HEK293 (cell line): ENCODE measurements around the gene SLC16A10.

Experiments used
- CTCF ChIA-PET: fragments of 350-600 bp; formaldehyde crosslinking; extraction: SDS; loops from one replicate; lab custom pipeline; 2021; ENCODE audit warnings: antibody characterized with exemption; lab: Yijun Ruan, JAX
- POLR2A ChIA-PET: fragments of 300-600 bp; formaldehyde crosslinking; extraction: SDS; loops from one replicate; lab custom pipeline; 2020; ENCODE audit warnings: antibody characterized with exemption, inconsistent platforms; lab: Yijun Ruan, JAX
- H3K27ac ChIP-seq: fragments of 200-500 bp; sonication (Bioruptor generic); 2 replicates; pipeline ENCODE4 v1.5.1; 2014; ENCODE audit warnings: low read depth, low read length, control low read depth, inconsistent platforms; ENCODE audit errors: extremely low read depth
- H3K36me3 ChIP-seq, 2 experiments: fragments of 200-500 bp in 1 of 2; sonication (Bioruptor generic) in 1 of 2; 1 replicate in 1 of 2; 2 replicates in 1 of 2; pipeline ENCODE4 v1.5.1; 2014 to 2017; ENCODE audit warnings: inconsistent platforms in 2 of 2, low read length in 2 of 2; ENCODE audit not compliant: control insufficient read depth in 2 of 2, insufficient read depth in 1 of 2
- H3K4me1 ChIP-seq: fragments of 200-500 bp; sonication (Bioruptor generic); 2 replicates; pipeline ENCODE4 v1.5.1; 2014; ENCODE audit warnings: mild to moderate bottlenecking, low read length, inconsistent platforms; ENCODE audit not compliant: control insufficient read depth, insufficient read depth
- H3K4me3 ChIP-seq: 2 replicates; pipeline ENCODE4 v1.5.1; 2011; ENCODE audit warnings: low read depth, mild to moderate bottlenecking, control low read depth, low read length, moderate library complexity
- H3K9me3 ChIP-seq: fragments of 200-500 bp; sonication (Bioruptor generic); 2 replicates; pipeline ENCODE4 v1.5.1; 2014; ENCODE audit warnings: low read depth, low read length, inconsistent platforms; ENCODE audit not compliant: control insufficient read depth, insufficient read depth
- KLF9 ChIP-seq: fragments of 450-650 bp; formaldehyde crosslinking; IDR thresholded peaks from 2 replicates; pipeline ENCODE4 v1.5.1; 2016; ENCODE audit warnings: missing biosample characterization, missing genetic modification characterization, low read depth
- ZBTB17 ChIP-seq: fragments of 450-650 bp; formaldehyde crosslinking; IDR thresholded peaks from 2 replicates; pipeline ENCODE4 v1.5.1; 2016; ENCODE audit warnings: missing biosample characterization, missing genetic modification characterization
- ZNF114 ChIP-seq: fragments of 450-650 bp; formaldehyde crosslinking; IDR thresholded peaks from 2 replicates; pipeline ENCODE4 v1.5.0; 2017; ENCODE audit warnings: missing biosample characterization, missing genetic modification characterization
- ZNF146 ChIP-seq: fragments of 450-650 bp; formaldehyde crosslinking; IDR thresholded peaks from 2 replicates; pipeline ENCODE4 v1.5.1; 2016; ENCODE audit warnings: missing biosample characterization, missing genetic modification characterization
- ZNF175 ChIP-seq: fragments of 450-650 bp; formaldehyde crosslinking; IDR thresholded peaks from 2 replicates; pipeline ENCODE4 v1.5.1; 2016; ENCODE audit warnings: missing biosample characterization, missing genetic modification characterization
- ZNF350 ChIP-seq: fragments of 450-650 bp; formaldehyde crosslinking; IDR thresholded peaks from 2 replicates; pipeline ENCODE4 v1.5.0; 2017; ENCODE audit warnings: missing biosample characterization, mild to moderate bottlenecking, missing genetic modification characterization
- ZNF366 ChIP-seq: fragments of 450-650 bp; formaldehyde crosslinking; conservative IDR thresholded peaks from 2 replicates; pipeline ENCODE4 v1.5.1; 2016; ENCODE audit warnings: missing biosample characterization, missing genetic modification characterization
- ZNF37A ChIP-seq: fragments of 450-650 bp; IDR thresholded peaks from 2 replicates; pipeline ENCODE4 v1.5.1; 2018; ENCODE audit warnings: missing biosample characterization, missing genetic modification characterization
- ZNF394 ChIP-seq: fragments of 450-650 bp; formaldehyde crosslinking; IDR thresholded peaks from 2 replicates; pipeline ENCODE4 v1.5.1; 2016; ENCODE audit warnings: missing biosample characterization, missing genetic modification characterization, mild to moderate bottlenecking, moderate library complexity, borderline replicate concordance
- ZNF501 ChIP-seq: fragments of 450-650 bp; formaldehyde crosslinking; IDR thresholded peaks from 2 replicates; pipeline ENCODE4 v1.5.1; 2016; ENCODE audit warnings: missing biosample characterization, missing genetic modification characterization
- ZNF544 ChIP-seq: fragments of 450-650 bp; formaldehyde crosslinking; IDR thresholded peaks from 2 replicates; pipeline ENCODE4 v1.5.0; 2017; ENCODE audit warnings: missing biosample characterization, missing genetic modification characterization
- ZNF548 ChIP-seq: fragments of 450-650 bp; formaldehyde crosslinking; IDR thresholded peaks from 2 replicates; pipeline ENCODE4 v1.5.1; 2016; ENCODE audit warnings: missing biosample characterization, missing genetic modification characterization
- ZNF777 ChIP-seq: fragments of 450-650 bp; formaldehyde crosslinking; IDR thresholded peaks from 2 replicates; pipeline ENCODE4 v1.5.1; 2017; ENCODE audit warnings: missing biosample characterization, missing genetic modification characterization, borderline replicate concordance
- ZNF785 ChIP-seq: fragments of 450-650 bp; formaldehyde crosslinking; IDR thresholded peaks from 2 replicates; pipeline ENCODE4 v1.5.1; 2016; ENCODE audit warnings: missing biosample characterization, missing genetic modification characterization
- ZNF843 ChIP-seq: fragments of 450-650 bp; formaldehyde crosslinking; IDR thresholded peaks from 2 replicates; pipeline ENCODE4 v1.5.1; 2016; ENCODE audit warnings: missing biosample characterization, missing genetic modification characterization
- TF ChIP-seq, protein P1 (sequence below): fragments of 450-650 bp; formaldehyde crosslinking; IDR thresholded peaks from 2 replicates; pipeline ENCODE4 v1.5.1; 2016; ENCODE audit warnings: missing biosample characterization, missing genetic modification characterization
- TF ChIP-seq, protein P2 (sequence below): fragments of 450-650 bp; IDR thresholded peaks from 2 replicates; pipeline ENCODE4 v1.5.1; 2018; ENCODE audit warnings: missing biosample characterization, mild to moderate bottlenecking, missing genetic modification characterization
- TF ChIP-seq, protein P3 (sequence below): fragments of 450-650 bp; formaldehyde crosslinking; IDR thresholded peaks from 2 replicates; pipeline ENCODE4 v1.5.1; 2016; ENCODE audit warnings: missing biosample characterization, missing genetic modification characterization
- TF ChIP-seq, protein P4 (sequence below): fragments of 450-650 bp; formaldehyde crosslinking; IDR thresholded peaks from 2 replicates; pipeline ENCODE4 v1.5.1; 2016; ENCODE audit warnings: missing biosample characterization, missing genetic modification characterization
- TF ChIP-seq, protein P5 (sequence below): fragments of 450-650 bp; formaldehyde crosslinking; IDR thresholded peaks from 2 replicates; pipeline ENCODE4 v1.5.1; 2016; ENCODE audit warnings: missing biosample characterization, missing genetic modification characterization, borderline replicate concordance
- TF ChIP-seq, protein P6 (sequence below): fragments of 450-650 bp; formaldehyde crosslinking; IDR thresholded peaks from 2 replicates; pipeline ENCODE4 v1.5.1; 2017; ENCODE audit warnings: missing biosample characterization, missing genetic modification characterization

Gene SLC16A10

DNA sequence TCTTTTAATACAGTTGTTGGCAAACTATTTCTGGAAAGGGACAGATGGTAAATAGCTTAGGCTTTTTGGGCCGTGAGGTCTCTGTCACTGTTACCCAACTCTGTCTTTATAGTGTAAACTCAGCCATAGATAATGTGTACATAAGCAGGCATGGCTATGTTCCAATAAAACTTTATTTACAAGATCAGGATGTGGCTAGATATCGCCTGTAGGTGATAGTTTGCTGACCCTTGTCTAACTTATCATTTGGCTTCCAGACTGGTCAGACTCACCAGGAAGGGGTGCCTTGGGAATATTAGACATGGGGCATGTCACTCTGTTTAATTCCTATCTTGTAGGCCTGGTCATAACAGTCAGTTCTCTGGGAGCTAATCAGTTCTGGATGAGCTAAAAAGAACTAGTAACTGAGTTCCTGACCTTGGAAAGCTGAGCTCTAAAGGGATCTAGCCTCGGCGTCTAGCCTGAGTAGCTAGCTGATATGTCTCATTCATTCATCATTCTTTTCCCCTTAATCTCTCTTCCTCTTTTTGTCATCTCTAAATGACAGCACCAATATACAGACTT lies 163.6 kb downstream of the SLC16A10 start:
- CTCF ChIA-PET: interaction anchor here (0.6 to 1.9 kb wide), 6 partner anchors 8 to 792 kb away, joined by 3 to 11 read pairs (median 6); a partner anchor contains a TSS
- H3K36me3 ChIP-seq: no peaks in the 10 kb centered on the region
- TF ChIP-seq ZNF501 (tag by site-specific recombination): no peak
- TF ChIP-seq, protein P1, sequence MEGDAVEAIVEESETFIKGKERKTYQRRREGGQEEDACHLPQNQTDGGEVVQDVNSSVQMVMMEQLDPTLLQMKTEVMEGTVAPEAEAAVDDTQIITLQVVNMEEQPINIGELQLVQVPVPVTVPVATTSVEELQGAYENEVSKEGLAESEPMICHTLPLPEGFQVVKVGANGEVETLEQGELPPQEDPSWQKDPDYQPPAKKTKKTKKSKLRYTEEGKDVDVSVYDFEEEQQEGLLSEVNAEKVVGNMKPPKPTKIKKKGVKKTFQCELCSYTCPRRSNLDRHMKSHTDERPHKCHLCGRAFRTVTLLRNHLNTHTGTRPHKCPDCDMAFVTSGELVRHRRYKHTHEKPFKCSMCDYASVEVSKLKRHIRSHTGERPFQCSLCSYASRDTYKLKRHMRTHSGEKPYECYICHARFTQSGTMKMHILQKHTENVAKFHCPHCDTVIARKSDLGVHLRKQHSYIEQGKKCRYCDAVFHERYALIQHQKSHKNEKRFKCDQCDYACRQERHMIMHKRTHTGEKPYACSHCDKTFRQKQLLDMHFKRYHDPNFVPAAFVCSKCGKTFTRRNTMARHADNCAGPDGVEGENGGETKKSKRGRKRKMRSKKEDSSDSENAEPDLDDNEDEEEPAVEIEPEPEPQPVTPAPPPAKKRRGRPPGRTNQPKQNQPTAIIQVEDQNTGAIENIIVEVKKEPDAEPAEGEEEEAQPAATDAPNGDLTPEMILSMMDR: no peak
- no peak for TF ChIP-seq ZNF548 (tag by site-specific recombination)
- TF ChIP-seq, protein P2, sequence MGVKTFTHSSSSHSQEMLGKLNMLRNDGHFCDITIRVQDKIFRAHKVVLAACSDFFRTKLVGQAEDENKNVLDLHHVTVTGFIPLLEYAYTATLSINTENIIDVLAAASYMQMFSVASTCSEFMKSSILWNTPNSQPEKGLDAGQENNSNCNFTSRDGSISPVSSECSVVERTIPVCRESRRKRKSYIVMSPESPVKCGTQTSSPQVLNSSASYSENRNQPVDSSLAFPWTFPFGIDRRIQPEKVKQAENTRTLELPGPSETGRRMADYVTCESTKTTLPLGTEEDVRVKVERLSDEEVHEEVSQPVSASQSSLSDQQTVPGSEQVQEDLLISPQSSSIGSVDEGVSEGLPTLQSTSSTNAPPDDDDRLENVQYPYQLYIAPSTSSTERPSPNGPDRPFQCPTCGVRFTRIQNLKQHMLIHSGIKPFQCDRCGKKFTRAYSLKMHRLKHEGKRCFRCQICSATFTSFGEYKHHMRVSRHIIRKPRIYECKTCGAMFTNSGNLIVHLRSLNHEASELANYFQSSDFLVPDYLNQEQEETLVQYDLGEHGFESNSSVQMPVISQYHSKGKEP: no peak
- TF ChIP-seq ZNF350 (tag by site-specific recombination): no peak
- TF ChIP-seq ZNF394: no peak
- TF ChIP-seq ZNF146 (tag by site-specific recombination): no peak
- no peak for TF ChIP-seq ZNF777 (tag by site-specific recombination)
- no peak for TF ChIP-seq ZNF544
- TF ChIP-seq, all 188 proteins: peak for 0
- Histone ChIP-seq H3K4me1 (no peaks in the 10 kb centered on the region), H3K9me3 (no peaks in the 10 kb centered on the region), H3K27ac (no peak overlapping the region), H3K4me3 (no peak overlapping the region)
- POLR2A ChIA-PET: interaction anchor here (0.6 kb wide), 2 partner anchors 8 to 616 kb away, joined by 3 to 4 read pairs; a partner anchor contains a TSS

DNA sequence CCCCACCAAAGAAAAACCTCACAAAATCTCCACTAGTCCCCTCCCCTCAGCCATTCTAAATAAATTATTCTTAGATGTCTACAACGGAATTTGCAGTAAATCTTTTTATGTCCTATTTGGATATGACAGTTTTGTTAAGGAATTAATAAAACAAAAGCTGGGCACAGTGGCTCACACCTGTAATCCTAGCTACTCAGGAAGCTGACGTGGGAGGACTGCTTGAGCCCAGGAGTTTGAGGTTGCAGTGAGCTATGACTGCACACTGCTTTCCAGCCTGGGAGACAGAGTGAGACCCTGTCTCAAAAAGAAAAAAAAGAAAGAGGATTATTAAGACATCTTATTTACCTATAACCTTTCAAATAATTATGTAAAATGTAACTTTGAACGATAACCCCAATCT lies 165.4 kb downstream of the SLC16A10 start:
- Histone ChIP-seq H3K9me3 (no peaks in the 10 kb centered on the region), H3K27ac (no peak overlapping the region), H3K4me1 (no peaks in the 10 kb centered on the region), H3K4me3 (no peak overlapping the region), H3K36me3 (no peaks in the 10 kb centered on the region)
- CTCF ChIA-PET: interaction anchor here (0.9 to 1.4 kb wide), 3 partner anchors 241 to 634 kb away, joined by 3 to 6 read pairs (median 5); no protein-coding TSS in a partner anchor
- POLR2A ChIA-PET: no interaction called here
- TF ChIP-seq, protein P3, sequence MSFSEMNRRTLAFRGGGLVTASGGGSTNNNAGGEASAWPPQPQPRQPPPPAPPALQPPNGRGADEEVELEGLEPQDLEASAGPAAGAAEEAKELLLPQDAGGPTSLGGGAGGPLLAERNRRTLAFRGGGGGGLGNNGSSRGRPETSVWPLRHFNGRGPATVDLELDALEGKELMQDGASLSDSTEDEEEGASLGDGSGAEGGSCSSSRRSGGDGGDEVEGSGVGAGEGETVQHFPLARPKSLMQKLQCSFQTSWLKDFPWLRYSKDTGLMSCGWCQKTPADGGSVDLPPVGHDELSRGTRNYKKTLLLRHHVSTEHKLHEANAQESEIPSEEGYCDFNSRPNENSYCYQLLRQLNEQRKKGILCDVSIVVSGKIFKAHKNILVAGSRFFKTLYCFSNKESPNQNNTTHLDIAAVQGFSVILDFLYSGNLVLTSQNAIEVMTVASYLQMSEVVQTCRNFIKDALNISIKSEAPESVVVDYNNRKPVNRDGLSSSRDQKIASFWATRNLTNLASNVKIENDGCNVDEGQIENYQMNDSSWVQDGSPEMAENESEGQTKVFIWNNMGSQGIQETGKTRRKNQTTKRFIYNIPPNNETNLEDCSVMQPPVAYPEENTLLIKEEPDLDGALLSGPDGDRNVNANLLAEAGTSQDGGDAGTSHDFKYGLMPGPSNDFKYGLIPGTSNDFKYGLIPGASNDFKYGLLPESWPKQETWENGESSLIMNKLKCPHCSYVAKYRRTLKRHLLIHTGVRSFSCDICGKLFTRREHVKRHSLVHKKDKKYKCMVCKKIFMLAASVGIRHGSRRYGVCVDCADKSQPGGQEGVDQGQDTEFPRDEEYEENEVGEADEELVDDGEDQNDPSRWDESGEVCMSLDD: no peak
- TF ChIP-seq ZNF843 (tag by site-specific recombination) (no peak), ZBTB17 (tag by site-specific recombination) (no peak), ZNF114 (no peak), ZNF175 (no peak), ZNF366 (tag by site-specific recombination) (no peak), ZNF785 (tag by site-specific recombination) (no peak), ZNF37A (tag by site-specific recombination) (no peak), KLF9 (tag by site-specific recombination) (no peak)
- TF ChIP-seq, protein P4, sequence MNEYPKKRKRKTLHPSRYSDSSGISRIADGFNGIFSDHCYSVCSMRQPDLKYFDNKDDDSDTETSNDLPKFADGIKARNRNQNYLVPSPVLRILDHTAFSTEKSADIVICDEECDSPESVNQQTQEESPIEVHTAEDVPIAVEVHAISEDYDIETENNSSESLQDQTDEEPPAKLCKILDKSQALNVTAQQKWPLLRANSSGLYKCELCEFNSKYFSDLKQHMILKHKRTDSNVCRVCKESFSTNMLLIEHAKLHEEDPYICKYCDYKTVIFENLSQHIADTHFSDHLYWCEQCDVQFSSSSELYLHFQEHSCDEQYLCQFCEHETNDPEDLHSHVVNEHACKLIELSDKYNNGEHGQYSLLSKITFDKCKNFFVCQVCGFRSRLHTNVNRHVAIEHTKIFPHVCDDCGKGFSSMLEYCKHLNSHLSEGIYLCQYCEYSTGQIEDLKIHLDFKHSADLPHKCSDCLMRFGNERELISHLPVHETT: no peak
- TF ChIP-seq, protein P5, sequence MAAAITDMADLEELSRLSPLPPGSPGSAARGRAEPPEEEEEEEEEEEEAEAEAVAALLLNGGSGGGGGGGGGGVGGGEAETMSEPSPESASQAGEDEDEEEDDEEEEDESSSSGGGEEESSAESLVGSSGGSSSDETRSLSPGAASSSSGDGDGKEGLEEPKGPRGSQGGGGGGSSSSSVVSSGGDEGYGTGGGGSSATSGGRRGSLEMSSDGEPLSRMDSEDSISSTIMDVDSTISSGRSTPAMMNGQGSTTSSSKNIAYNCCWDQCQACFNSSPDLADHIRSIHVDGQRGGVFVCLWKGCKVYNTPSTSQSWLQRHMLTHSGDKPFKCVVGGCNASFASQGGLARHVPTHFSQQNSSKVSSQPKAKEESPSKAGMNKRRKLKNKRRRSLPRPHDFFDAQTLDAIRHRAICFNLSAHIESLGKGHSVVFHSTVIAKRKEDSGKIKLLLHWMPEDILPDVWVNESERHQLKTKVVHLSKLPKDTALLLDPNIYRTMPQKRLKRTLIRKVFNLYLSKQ: no peak
- TF ChIP-seq, protein P6, sequence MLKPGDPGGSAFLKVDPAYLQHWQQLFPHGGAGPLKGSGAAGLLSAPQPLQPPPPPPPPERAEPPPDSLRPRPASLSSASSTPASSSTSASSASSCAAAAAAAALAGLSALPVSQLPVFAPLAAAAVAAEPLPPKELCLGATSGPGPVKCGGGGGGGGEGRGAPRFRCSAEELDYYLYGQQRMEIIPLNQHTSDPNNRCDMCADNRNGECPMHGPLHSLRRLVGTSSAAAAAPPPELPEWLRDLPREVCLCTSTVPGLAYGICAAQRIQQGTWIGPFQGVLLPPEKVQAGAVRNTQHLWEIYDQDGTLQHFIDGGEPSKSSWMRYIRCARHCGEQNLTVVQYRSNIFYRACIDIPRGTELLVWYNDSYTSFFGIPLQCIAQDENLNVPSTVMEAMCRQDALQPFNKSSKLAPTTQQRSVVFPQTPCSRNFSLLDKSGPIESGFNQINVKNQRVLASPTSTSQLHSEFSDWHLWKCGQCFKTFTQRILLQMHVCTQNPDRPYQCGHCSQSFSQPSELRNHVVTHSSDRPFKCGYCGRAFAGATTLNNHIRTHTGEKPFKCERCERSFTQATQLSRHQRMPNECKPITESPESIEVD (tag by site-specific recombination): no peak
